GM11168 (cell line): ENCODE data around the gene LGR6.
"Not testable (repeated sequence)": the region's sequence is repeated elsewhere in the genome, so short reads cannot be mapped to it uniquely, and the experiment has no call there.

ENCODE experiments used
- in situ Hi-C: fragments of 300-500 bp; cut with MboI; formaldehyde crosslinking; loops from one replicate; pipeline ENCODE4 v1.12.0; 2022; ENCODE audit warnings: low sequenced_read_pairs; ENCODE audit not compliant: unreplicated experiment

Gene LGR6

GRCh38 chr1:202158810-202159533, 34.6 kb upstream of the LGR6 start:
- in situ Hi-C loops = no loop called here

- in situ Hi-C loops = no loop called here
Measured at GRCh38 chr1:202159534-202160371, 33.8 kb upstream of the LGR6 start.

DNA sequence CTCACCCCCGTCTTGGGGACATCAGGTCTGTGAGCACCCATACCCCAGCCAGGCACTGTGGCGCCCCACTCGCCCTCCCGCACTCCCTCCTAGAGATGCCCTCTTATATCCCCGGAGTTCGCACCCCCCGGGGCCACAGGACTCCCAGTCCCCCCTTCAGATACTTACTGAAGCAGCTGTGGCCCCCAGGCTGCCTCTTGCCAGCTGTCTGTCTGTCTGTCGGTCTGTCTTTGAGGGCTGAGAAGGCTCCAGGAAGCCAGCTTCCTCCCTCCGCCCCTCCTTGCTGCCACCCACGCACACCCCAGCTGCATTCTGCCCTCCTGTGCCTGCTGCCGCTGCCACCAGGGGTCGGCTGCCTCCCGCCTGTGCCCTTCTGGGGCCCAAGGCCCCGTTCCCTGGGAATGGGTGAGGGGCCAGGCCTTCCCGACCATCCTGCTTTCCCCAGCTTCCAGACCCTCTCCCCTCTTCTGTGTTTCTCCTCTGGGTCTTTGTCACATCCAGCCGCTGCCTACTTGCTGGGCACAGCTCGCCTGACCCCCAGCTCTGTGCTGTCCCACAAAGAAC, 33.1 kb upstream of the LGR6 start, which contains the start of gene PTPN7:
Gene PTPN7, minus strand, starts transcription at position 226 of the 564 bp plus-strand sequence. CDS start 1,200 bp downstream, outside the sequence.
- in situ Hi-C loops = no loop called here

GRCh38 chr1:202161151-202162046, 32.2 kb upstream of the LGR6 start:
- in situ Hi-C loops = no loop called here

DNA sequence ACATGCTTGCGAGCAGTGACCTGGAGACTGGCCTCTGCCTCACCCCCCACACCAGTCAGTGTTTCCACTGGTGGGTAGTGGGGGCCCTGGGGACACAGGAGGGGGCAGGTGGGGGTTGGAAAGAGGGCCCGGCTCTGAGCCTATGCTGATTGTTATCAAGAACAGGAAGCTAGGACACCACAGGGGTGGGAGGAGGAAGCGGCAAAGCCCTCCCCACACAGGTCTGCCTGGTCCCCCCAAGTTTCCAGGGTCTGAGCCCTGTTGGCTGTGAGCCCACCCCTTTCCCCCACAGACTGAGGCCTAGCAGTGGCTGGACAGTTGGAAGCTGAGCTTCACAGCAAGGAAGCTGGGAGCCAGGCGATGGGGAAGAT, 31.6 kb upstream of the LGR6 start:
- in situ Hi-C loops = no loop called here

- in situ Hi-C loops = no loop called here
Measured at GRCh38 chr1:202162418-202163280, 30.9 kb upstream of the LGR6 start.

DNA sequence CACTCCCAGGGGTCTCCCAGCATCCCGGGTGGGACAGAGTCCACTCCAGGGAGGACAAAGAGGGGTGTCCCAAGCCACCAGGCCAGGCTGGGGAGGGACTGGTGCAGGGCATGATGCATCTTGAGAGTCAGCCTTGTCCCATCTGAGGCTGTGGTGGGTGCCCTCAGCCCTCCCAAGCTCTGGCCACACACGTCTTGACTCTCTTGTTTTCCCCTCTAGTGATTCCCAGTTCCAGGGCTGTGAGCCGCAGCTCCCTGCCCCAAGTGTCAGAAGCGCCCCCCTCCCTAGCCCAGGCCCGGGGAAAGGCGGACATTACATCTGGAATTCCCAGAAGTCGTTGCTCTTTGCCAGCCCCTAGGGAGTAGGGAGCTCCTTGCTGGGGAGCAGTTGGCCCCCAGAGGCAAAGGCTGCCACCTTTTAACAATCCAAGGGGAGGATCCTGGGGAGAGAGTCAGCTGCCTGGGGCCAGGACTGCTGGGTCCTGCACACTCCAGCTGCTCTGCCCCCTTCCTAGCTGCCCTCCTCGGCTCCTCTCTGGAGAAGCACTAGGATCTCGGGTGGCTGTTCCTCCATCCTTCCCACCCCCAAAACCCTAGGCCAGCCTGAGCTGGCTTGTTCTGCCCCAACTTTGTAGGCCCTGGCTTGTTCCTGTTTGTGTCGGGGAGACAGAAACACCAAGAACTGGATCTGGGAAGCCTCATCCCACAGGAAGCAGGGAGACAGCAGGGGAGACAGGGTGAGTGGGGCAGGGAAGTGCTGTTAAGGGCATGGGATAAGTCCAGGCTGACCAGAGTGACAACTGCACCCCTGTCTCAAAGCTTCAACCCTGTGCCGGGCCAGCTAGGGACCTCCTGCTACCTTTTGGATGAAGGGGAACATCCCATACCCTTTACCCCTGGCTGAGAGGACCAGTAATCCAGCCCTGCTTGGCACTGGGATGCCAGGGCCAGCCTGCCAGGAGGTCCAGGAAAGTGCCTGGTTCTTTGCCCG, 30.0 kb upstream of the LGR6 start:
- in situ Hi-C loops = no loop called here

DNA sequence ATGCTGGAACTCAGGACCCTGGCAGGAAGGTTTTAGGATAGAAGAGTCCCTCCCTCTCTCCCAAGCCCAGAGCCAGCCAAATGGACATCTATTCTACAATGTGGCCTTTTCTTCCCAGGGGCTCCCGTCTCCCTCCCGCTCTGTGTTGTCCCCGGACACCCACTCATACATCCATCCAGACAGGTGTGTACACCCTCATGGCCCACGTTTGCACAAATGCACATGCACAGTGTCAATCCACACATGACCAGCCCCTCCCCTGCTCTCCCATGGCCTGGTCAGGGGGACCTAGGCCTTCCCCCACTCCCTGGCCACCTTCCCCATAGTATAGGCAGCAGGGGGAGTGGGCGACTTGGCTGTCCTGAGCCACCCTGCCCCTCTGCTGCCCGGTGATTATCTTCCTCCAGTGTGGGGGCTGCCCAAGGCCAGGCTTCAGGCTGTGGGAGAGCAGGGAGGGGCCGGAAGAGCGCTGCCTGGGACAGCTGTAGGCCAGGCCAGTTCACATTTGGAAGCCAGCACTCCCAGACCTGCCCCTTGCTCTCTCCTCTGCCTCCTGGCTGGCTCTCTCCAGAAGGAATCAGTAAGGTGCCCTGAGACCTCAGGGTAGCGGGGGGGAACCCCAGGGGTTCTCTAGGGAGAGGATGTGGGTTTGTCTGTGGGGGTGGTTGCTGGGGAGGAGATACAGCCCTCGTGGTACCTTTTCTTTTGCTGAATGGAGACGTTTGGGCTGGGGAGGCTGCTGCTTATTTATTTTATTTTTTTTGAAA, 29.1 kb upstream of the LGR6 start:
- in situ Hi-C loops = no loop called here

- in situ Hi-C loops = no loop called here
Measured at GRCh38 chr1:202165267-202165941, 28.2 kb upstream of the LGR6 start.

GRCh38 chr1:202165942-202166843, 27.4 kb upstream of the LGR6 start:
- in situ Hi-C loops = no loop called here

DNA sequence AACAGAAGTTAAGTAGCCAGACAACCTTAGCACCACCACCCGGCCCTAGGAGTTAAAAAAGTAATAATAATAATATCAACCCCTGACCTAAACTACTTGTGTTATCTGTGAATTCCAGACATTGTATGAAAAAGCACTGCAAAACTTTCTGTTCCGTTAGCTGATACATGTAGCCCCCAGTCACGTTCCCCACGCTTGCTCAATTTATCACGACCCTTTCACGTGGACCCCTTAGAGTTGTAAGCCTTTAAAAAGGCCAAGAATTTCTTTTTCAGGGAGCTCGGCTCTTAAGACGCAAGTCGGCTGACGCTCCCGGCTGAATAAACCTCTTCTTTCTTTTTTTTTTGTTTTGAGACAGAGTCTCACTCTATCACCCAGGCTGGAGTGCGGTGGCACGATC, 26.5 kb upstream of the LGR6 start:
- in situ Hi-C loops = not testable (repeated sequence)

DNA sequence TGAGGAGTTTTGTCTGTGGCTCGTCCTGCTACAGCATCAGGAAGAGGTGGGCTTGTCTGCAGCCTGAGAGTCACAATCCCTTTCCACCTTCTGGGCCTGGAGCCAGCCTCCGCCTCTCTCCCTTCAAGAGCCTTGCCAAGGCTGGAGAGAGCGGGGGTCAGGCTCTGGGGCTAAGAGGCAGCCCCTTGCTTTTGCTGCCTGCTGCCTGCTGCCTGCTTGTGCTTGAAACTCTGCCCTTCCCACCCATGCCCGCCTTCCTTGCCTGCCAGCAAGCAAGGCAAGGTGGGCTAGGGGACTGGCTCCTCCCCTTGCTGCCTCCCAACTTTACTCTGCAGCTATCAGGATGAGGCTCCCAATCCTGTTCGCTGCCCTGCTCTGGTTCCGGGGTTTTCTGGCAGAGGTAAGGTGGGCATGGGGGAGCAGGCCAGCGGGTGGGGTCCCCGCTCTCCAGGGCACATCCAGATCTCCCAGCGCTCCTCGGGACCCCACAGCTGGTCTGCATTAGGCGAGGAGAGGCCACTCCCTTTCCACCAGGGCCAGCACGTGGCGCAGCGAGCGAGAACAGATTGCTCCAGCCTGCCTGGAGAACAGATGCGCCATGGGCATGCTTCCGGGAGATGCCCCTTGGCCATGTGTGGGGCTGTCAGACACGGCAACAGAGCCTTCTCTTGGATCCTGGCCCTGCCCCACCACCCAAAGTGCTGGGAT, 25.7 kb upstream of the LGR6 start:
- in situ Hi-C loops = no loop called here

DNA sequence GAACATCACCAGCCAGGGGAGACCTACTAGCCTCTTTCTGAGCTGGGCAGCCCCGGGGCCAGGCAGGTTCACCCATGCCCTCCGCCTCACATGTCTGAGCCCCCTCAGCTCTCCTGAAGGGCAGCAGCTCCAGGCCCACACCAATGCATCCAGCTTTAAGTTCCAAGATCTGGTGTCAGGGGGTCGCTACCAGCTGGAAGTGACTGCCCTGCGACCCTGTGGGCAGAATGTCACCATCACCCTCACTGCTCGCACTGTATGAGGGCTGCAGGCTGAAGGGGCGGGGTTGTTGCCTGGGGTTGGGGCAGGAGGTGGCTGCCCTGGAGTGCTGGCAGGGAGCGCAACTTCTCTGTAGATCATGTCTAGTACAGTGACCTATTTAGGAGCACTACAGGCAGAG, 24.7 kb upstream of the LGR6 start:
- in situ Hi-C loops = no loop called here

GRCh38 chr1:202170726-202171125, 22.9 kb upstream of the LGR6 start:
- in situ Hi-C loops = no loop called here

DNA sequence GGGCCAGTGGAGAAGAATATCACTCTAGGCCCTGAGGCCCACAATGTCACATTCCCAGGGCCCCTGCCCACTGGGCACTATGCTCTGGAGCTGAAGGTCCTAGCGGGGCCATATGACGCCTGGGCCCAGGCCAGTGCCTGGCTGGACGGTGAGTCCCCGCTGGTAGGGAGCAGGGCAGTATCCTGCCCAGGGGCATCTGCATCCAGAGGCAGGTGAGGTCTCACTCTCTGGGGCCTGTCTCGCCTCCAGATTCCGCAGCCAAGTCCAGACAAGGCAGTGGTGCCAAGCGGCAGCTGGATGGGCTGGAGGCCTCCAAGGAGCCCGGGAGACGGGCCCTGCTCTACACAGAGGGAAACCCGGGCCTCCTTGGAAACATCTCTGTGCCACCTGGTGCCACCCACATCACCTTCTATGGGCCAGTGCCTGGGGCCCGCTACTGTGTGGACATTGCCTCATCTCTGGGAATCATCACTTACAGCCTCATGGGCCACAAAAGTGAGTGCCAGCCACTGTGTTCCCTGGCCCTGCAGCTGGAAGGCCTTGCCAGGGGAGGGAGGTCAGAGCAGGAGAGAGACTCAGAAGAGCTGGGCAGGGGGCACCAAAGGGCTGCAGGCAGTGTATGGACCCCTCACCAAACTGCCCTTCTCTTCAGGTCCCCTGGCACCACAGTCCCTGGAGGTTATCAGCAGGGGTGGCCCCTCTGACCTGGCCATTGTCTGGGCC, 22.1 kb upstream of the LGR6 start:
- in situ Hi-C loops = no loop called here
